Neural progenitor cell (in vitro differentiated cells): ENCODE data around the gene NAB2. TPM values are rescaled to one million over a fixed set of nuclear protein-coding genes. Genes with fewer than 3 reads are reported as not detected.

Experiments used
- DNase-seq: peaks from one replicate; pipeline ENCODE4 v3.0.0-alpha.2; 2016; ENCODE audit warnings: low spot score
- H2AFZ ChIP-seq: fragments of 200-600 bp; sonication (generic); replicated peaks from 2 replicates; pipeline ENCODE4 v1.6.1; 2016; ENCODE audit warnings: antibody characterized with exemption
- H3F3A ChIP-seq: fragments of 200-600 bp; sonication (generic); 2 replicates; pipeline ENCODE4 v1.6.1; 2016; ENCODE audit warnings: antibody characterized with exemption, low read depth
- H3K27ac ChIP-seq: fragments of 200-600 bp; sonication (generic); 2 replicates; pipeline ENCODE4 v1.5.1; 2016; ENCODE audit warnings: mild to moderate bottlenecking
- H3K27me3 ChIP-seq: fragments of 200-600 bp; sonication (generic); 2 replicates; pipeline ENCODE4 v1.6.1; 2016; ENCODE audit warnings: mild to moderate bottlenecking, moderate library complexity
- H3K36me3 ChIP-seq: fragments of 200-600 bp; sonication (generic); 2 replicates; pipeline ENCODE4 v1.5.1; 2016
- H3K4me1 ChIP-seq: fragments of 200-600 bp; sonication (generic); 2 replicates; pipeline ENCODE4 v1.6.1; 2016; ENCODE audit warnings: mixed run types
- H3K4me2 ChIP-seq: fragments of 200-600 bp; sonication (generic); 2 replicates; pipeline ENCODE4 v1.6.1; 2016
- H3K4me3 ChIP-seq: fragments of 200-600 bp; sonication (generic); 2 replicates; pipeline ENCODE4 v1.5.1; 2016
- H3K79me2 ChIP-seq: fragments of 200-600 bp; sonication (generic); 2 replicates; pipeline ENCODE4 v1.6.1; 2016; ENCODE audit warnings: low read depth
- H3K9ac ChIP-seq: fragments of 200-600 bp; sonication (generic); 2 replicates; pipeline ENCODE4 v1.6.1; 2016
- H3K9me3 ChIP-seq: fragments of 200-600 bp; sonication (generic); 2 replicates; pipeline ENCODE4 v1.5.1; 2016; ENCODE audit warnings: low read depth
- H4K20me1 ChIP-seq: fragments of 200-600 bp; sonication (generic); 2 replicates; pipeline ENCODE4 v1.6.1; 2016; ENCODE audit warnings: low read depth
- H3K27ac Mint-ChIP-seq: 3 replicates; pipeline ENCODE4 v1.8.0; 2021; ENCODE audit warnings: mixed read lengths
- H3K27me3 Mint-ChIP-seq: 2 replicates; pipeline ENCODE4 v1.8.0; 2022; ENCODE audit warnings: low read depth, mild to moderate bottlenecking, inconsistent platforms, moderate library complexity, mixed read lengths; ENCODE audit not compliant: insufficient read depth
- H3K36me3 Mint-ChIP-seq: 3 replicates; pipeline ENCODE4 v1.8.0; 2021; ENCODE audit warnings: mixed read lengths
- H3K4me1 Mint-ChIP-seq: 3 replicates; pipeline ENCODE4 v1.8.0; 2021; ENCODE audit warnings: mixed read lengths
- H3K4me3 Mint-ChIP-seq: 3 replicates; pipeline ENCODE4 v1.8.0; 2021; ENCODE audit warnings: mild to moderate bottlenecking, moderate library complexity, mixed read lengths
- H3K9me3 Mint-ChIP-seq: 3 replicates; pipeline ENCODE4 v1.8.0; 2020; ENCODE audit warnings: mixed read lengths
- EZH2 ChIP-seq: fragments of 200-600 bp; sonication (generic); IDR thresholded peaks from 2 replicates; pipeline ENCODE4 v1.6.1; 2017; ENCODE audit warnings: antibody characterized with exemption, mild to moderate bottlenecking, moderate library complexity
- EZH2phosphoT487 ChIP-seq: fragments of 200-600 bp; sonication (generic); IDR thresholded peaks from 2 replicates; pipeline ENCODE4 v1.6.1; 2017; ENCODE audit warnings: antibody characterized with exemption
- total RNA-seq: library from RNA; depleted of rRNA; stranded (reverse); fragments of >200 nt; gene quantifications from 2 replicates; pipeline ENCODE4 v1.2.3, GENCODE V29; 2015; ENCODE audit warnings: low replicate concordance
- TF ChIP-seq, protein P1 (sequence below): fragments of 200-600 bp; sonication (generic); IDR thresholded peaks from 2 replicates; pipeline ENCODE4 v1.5.1; 2017; ENCODE audit warnings: antibody characterized with exemption, mild to moderate bottlenecking

NAB2 gene
- total RNA-seq, 1 donor from 2014 or later, result 19.8 TPM

DNA sequence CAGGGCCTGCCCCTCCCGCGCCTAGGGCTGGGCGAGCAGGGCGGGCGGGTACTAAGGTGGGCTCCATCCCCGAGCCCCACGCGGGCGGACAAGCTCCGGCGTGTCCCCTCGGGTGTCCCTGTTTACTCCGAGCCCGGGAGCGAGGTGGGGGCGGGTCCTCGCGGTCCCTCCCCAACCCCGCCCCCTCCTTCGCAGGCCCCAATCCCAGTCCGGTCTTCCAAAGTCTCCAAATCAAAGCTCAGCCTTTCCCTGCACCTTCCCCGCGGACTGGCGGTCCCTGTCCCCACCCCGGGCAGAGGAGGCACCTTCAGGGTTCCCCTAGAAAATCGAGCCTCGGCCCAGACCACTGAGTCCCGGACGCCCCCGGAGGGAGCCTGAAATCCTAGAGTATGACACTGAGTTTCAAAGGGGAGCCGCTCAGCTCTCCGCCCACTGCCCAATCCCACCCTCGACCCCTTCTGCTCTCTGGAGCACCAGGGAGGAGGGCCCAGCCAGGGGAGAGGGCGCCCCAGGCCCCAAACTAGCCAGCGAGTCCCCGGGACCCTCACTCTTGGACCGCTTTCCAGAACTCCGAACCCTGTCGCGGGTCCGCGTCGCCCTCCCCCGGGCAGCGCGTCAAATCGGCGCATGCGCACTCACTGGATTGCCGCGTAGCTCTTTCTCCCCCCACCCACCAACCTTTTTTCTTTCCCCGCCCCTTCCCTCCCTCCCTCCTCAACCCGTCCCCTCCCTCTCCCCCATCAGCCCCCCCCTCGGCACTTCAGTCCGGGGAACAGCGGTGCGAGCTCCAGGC lies 39.0 kb downstream of the NAB2 start, which contains the start of gene LRP1:
TSS of gene LRP1 (plus strand) at position 758 of the 793 bp plus-strand sequence. CDS start 482 bp downstream, outside the sequence.
- Mint-ChIP-seq H3K27ac (no peak within 1 kb of the TSS), H3K4me1 (peaks cover 40% of the 10 kb centered on the region), H3K4me3 (peak within 1 kb of the TSS; percentile 93), H3K36me3 (no peaks in the 10 kb centered on the region), H3K9me3 (no peaks in the 10 kb centered on the region), H3K27me3 (peaks cover 14% of the 10 kb centered on the region)
- peaks cover 27% of the 10 kb centered on the region for H3F3A ChIP-seq
- H3K36me3 ChIP-seq, result no peaks in the 10 kb centered on the region
- H3K9me3 ChIP-seq, result no peaks in the 10 kb centered on the region
- peak within 1 kb of the TSS; percentile 87 for H3K4me2 ChIP-seq
- H3K27ac ChIP-seq, result no peak within 1 kb of the TSS
- peaks cover 33% of the 10 kb centered on the region for H3K4me1 ChIP-seq
- H3K9ac ChIP-seq, result peak within 1 kb of the TSS; percentile 65
- H2AFZ ChIP-seq, result peak within 1 kb of the TSS; percentile 69
- H3K79me2 ChIP-seq, result peaks cover 46% of the 10 kb centered on the region
- peaks cover 36% of the 10 kb centered on the region for H4K20me1 ChIP-seq
- peak within 1 kb of the TSS; percentile 74 for H3K4me3 ChIP-seq
- no peaks in the 10 kb centered on the region for H3K27me3 ChIP-seq
- TF ChIP-seq EZH2 (no peak), EZH2phosphoT487 (no peak)
- TF ChIP-seq, protein P1, sequence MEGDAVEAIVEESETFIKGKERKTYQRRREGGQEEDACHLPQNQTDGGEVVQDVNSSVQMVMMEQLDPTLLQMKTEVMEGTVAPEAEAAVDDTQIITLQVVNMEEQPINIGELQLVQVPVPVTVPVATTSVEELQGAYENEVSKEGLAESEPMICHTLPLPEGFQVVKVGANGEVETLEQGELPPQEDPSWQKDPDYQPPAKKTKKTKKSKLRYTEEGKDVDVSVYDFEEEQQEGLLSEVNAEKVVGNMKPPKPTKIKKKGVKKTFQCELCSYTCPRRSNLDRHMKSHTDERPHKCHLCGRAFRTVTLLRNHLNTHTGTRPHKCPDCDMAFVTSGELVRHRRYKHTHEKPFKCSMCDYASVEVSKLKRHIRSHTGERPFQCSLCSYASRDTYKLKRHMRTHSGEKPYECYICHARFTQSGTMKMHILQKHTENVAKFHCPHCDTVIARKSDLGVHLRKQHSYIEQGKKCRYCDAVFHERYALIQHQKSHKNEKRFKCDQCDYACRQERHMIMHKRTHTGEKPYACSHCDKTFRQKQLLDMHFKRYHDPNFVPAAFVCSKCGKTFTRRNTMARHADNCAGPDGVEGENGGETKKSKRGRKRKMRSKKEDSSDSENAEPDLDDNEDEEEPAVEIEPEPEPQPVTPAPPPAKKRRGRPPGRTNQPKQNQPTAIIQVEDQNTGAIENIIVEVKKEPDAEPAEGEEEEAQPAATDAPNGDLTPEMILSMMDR, result no peak
- DNase-seq, result peak; percentile 91

DNA sequence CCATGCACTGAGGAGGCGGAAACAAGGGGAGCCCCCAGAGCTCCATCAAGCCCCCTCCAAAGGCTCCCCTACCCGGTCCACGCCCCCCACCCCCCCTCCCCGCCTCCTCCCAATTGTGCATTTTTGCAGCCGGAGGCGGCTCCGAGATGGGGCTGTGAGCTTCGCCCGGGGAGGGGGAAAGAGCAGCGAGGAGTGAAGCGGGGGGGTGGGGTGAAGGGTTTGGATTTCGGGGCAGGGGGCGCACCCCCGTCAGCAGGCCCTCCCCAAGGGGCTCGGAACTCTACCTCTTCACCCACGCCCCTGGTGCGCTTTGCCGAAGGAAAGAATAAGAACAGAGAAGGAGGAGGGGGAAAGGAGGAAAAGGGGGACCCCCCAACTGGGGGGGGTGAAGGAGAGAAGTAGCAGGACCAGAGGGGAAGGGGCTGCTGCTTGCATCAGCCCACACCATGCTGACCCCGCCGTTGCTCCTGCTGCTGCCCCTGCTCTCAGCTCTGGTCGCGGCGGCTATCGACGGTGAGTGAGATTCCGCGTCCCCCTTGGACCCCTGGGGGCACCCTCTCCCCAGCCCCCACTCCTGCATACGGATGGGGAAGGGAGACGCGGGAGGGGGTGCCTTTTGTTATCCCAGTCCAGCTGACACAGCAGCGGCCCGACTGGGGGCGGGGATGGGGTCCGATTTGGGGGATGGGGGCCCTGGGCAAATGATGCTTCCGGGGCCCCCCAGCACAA lies 39.8 kb downstream of the NAB2 start:
- H3K4me1 Mint-ChIP-seq, result peaks cover 48% of the 10 kb centered on the region
- H3K36me3 ChIP-seq, result no peaks in the 10 kb centered on the region

DNA sequence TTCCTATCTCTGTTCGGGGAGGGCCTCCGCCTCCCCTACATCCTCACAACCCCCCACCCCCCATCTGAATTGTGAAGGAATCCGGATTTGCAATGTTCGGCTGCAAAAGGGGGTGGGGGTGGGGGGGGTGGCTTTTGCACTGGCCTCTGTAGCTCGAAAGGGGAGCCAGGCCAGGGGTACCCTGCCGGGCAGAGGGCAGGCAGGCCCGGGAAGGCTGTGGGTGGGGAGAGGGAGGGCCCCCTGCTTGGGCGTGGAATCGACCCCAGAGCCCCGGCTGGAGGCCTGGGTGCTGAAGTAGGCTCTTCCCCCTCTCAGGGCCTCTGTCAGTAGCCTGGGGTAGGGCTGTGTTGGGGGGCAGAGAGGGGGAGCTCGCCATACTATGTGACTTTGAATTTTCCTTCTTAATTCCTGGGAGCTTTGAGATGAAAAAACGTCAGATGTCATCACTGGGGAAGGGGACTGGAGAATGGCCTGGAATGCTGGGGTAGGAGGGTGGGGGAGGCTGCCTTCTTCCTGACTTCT lies 40.5 kb downstream of the NAB2 start:
- Mint-ChIP-seq H3K9me3 (no peaks in the 10 kb centered on the region), H3K27me3 (peaks cover 13% of the 10 kb centered on the region), H3K36me3 (no peaks in the 10 kb centered on the region), H3K4me3 (peak overlapping the region; percentile 93), H3K4me1 (peaks cover 54% of the 10 kb centered on the region), H3K27ac (peak overlapping the region; percentile 77)
- H3K9ac ChIP-seq, result peak overlapping the region; percentile 65
- peaks cover 60% of the 10 kb centered on the region for H3K79me2 ChIP-seq
- no peaks in the 10 kb centered on the region for H3K9me3 ChIP-seq
- peak overlapping the region; percentile 74 for H3K4me3 ChIP-seq
- peaks cover 30% of the 10 kb centered on the region for H3F3A ChIP-seq
- DNase-seq, result peak; percentile 39
- no peak overlapping the region for H2AFZ ChIP-seq
- peak overlapping the region; percentile 87 for H3K4me2 ChIP-seq
- H4K20me1 ChIP-seq, result peaks cover 50% of the 10 kb centered on the region
- no peaks in the 10 kb centered on the region for H3K36me3 ChIP-seq
- H3K4me1 ChIP-seq, result peaks cover 38% of the 10 kb centered on the region
- no peaks in the 10 kb centered on the region for H3K27me3 ChIP-seq
- no peak for TF ChIP-seq EZH2
- TF ChIP-seq, protein P1, result no peak
- TF ChIP-seq EZH2phosphoT487, result no peak
- H3K27ac ChIP-seq, result no peak overlapping the region

More for the DNA sequence above, 39.8 kb downstream of the NAB2 start:
- peak; percentile 73 for DNase-seq
- no peak for TF ChIP-seq EZH2
- TF ChIP-seq, protein P1, result no peak
- TF ChIP-seq EZH2phosphoT487, result no peak
- Histone ChIP-seq H3K9me3 (no peaks in the 10 kb centered on the region), H3K9ac (peak overlapping the region; percentile 65), H3K4me1 (peaks cover 38% of the 10 kb centered on the region), H3K4me3 (peak overlapping the region; percentile 74), H3K27ac (no peak overlapping the region), H4K20me1 (peaks cover 44% of the 10 kb centered on the region), H2AFZ (no peak overlapping the region), H3K27me3 (no peaks in the 10 kb centered on the region), H3K4me2 (peak overlapping the region; percentile 87), H3F3A (peaks cover 27% of the 10 kb centered on the region), H3K79me2 (peaks cover 54% of the 10 kb centered on the region)
- Mint-ChIP-seq H3K4me3 (peak overlapping the region; percentile 93), H3K27me3 (peaks cover 14% of the 10 kb centered on the region), H3K9me3 (no peaks in the 10 kb centered on the region), H3K36me3 (no peaks in the 10 kb centered on the region), H3K27ac (no peak overlapping the region)
